H1 (cell line): ENCODE measurements around the gene PDZRN3. TPM values are rescaled to one million over a fixed set of nuclear protein-coding genes. Genes with fewer than 3 reads are reported as not detected.

Experiments used
- CTCF ChIA-PET: fragments of 300-600 bp; sonication (Branson Sonifier 250); formaldehyde crosslinking; loops from one replicate; lab custom pipeline; 2021; ENCODE audit not compliant: partially characterized antibody; lab: Charles Lee
- POLR2A ChIA-PET: fragments of 300-600 bp; sonication (Branson Sonifier 250); formaldehyde crosslinking; loops from one replicate; lab custom pipeline; 2021; ENCODE audit warnings: inconsistent platforms; ENCODE audit not compliant: partially characterized antibody; lab: Charles Lee
- DNase-seq, 2 experiments: peaks; one replicate each; pipeline versions ENCODE4 v3.0.0 to v3.0.0-alpha.2; 2010 to 2022; ENCODE audit warnings: low spot score in 2 of 2, low read depth in 1 of 2, mixed read lengths in 1 of 2
- FAIRE-seq: peaks from 2 replicates; lab custom pipeline; 2011; peaks lifted over from hg19 to GRCh38; lab: Jason Lieb, UNC
- H2AFZ ChIP-seq: 2 replicates; pipeline ENCODE4 v1.8.1; 2012; ENCODE audit warnings: low read length, inconsistent platforms
- H2AK5ac ChIP-seq: 2 replicates; pipeline ENCODE4 v1.6.1; 2013; ENCODE audit warnings: low read depth, low read length
- H2BK120ac ChIP-seq: replicated peaks from 2 replicates; pipeline ENCODE3; 2013; ENCODE audit warnings: low read depth, low read length, inconsistent platforms
- H2BK12ac ChIP-seq: 2 replicates; pipeline ENCODE4 v1.6.1; 2013; ENCODE audit warnings: low read depth, low read length
- H2BK15ac ChIP-seq: 2 replicates; pipeline ENCODE4 v1.6.1; 2013; ENCODE audit warnings: low read length
- H2BK20ac ChIP-seq: 2 replicates; pipeline ENCODE4 v1.6.1; 2013; ENCODE audit warnings: low read length
- H2BK5ac ChIP-seq: 2 replicates; pipeline ENCODE4 v1.6.1; 2013; ENCODE audit warnings: low read depth, low read length
- H3K14ac ChIP-seq: 2 replicates; pipeline ENCODE4 v1.6.1; 2013; ENCODE audit warnings: inconsistent platforms; ENCODE audit not compliant: insufficient read length
- H3K18ac ChIP-seq: 2 replicates; pipeline ENCODE4 v1.6.1; 2013; ENCODE audit warnings: low read length; ENCODE audit errors: extremely low read depth
- H3K23ac ChIP-seq: 2 replicates; pipeline ENCODE4 v1.6.1; 2013; ENCODE audit warnings: inconsistent platforms; ENCODE audit not compliant: insufficient read length
- H3K23me2 ChIP-seq: 2 replicates; pipeline ENCODE4 v1.6.1; 2013; ENCODE audit warnings: low read depth, low read length
- H3K27ac ChIP-seq: 2 replicates; pipeline ENCODE4 v1.6.1; 2011; ENCODE audit warnings: low read depth, low read length, inconsistent platforms
- H3K27me3 ChIP-seq, 4 experiments: replicated peaks in 1 of 4; 1 replicate in 1 of 4; 2 replicates in 3 of 4; pipeline versions ENCODE4 v1.6.1 to v1.8.1; 2011 to 2013; ENCODE audit warnings: low read length in 3 of 4, mild to moderate bottlenecking in 3 of 4, inconsistent platforms in 2 of 4, mixed read lengths in 2 of 4, moderate library complexity in 1 of 4; ENCODE audit not compliant: control insufficient read depth in 3 of 4, insufficient read depth in 3 of 4; ENCODE audit errors: extremely low read depth in 1 of 4
- H3K36me3 ChIP-seq, 4 experiments: 2 replicates each; pipeline versions ENCODE4 v1.6.1 to v1.8.1; 2011 to 2013; ENCODE audit warnings: mild to moderate bottlenecking in 4 of 4, low read length in 3 of 4, moderate library complexity in 2 of 4, control low read depth in 1 of 4, inconsistent platforms in 1 of 4; ENCODE audit not compliant: insufficient read depth in 4 of 4, control insufficient read depth in 2 of 4
- H3K4ac ChIP-seq: replicated peaks from 2 replicates; pipeline ENCODE3; 2013; ENCODE audit warnings: low read length, low read depth, mixed read lengths, inconsistent platforms; ENCODE audit not compliant: insufficient read length
- H3K4me1 ChIP-seq, 4 experiments: replicated peaks in 1 of 4; 1 replicate in 1 of 4; 2 replicates in 3 of 4; pipeline versions ENCODE4 v1.6.1 to v1.8.1; 2011 to 2013; ENCODE audit warnings: low read length in 3 of 4, inconsistent platforms in 2 of 4, mixed read lengths in 1 of 4; ENCODE audit not compliant: insufficient read depth in 4 of 4, control insufficient read depth in 3 of 4
- H3K4me2 ChIP-seq, 2 experiments: 2 replicates each; pipeline versions ENCODE4 v1.6.1 to v1.8.1; 2011 to 2013; ENCODE audit warnings: low read depth in 2 of 2, low read length in 2 of 2, control low read depth in 1 of 2, inconsistent platforms in 1 of 2, mild to moderate bottlenecking in 1 of 2; ENCODE audit not compliant: insufficient read depth in 1 of 2
- H3K4me3 ChIP-seq, 4 experiments: fragments of 200-600, 300-600 bp in 1 of 4; sonication (generic), shearing (Covaris generic), sonication (Bioruptor Twin) in 1 of 4; 2 replicates each; pipeline versions ENCODE4 v1.5.1 to v1.8.1; 2011 to 2016; ENCODE audit warnings: low read length in 4 of 4, low read depth in 3 of 4, control low read depth in 2 of 4, inconsistent platforms in 2 of 4, mild to moderate bottlenecking in 2 of 4, mixed read lengths in 1 of 4, moderate library complexity in 1 of 4; ENCODE audit not compliant: insufficient read depth in 2 of 4; ENCODE audit errors: extremely low read depth in 1 of 4
- H3K56ac ChIP-seq: replicated peaks from 2 replicates; pipeline ENCODE3; 2013; ENCODE audit warnings: low read depth, mild to moderate bottlenecking, mixed read lengths, low read length, inconsistent platforms; ENCODE audit not compliant: insufficient read length
- H3K79me1 ChIP-seq: 2 replicates; pipeline ENCODE4 v1.6.1; 2013; ENCODE audit warnings: low read depth, low read length, control low read depth
- H3K79me2 ChIP-seq, 2 experiments: 2 replicates each; pipeline versions ENCODE4 v1.6.1 to v1.8.1; 2012 to 2013; ENCODE audit warnings: low read length in 2 of 2, mild to moderate bottlenecking in 2 of 2, inconsistent platforms in 1 of 2; ENCODE audit not compliant: insufficient read depth in 2 of 2, control insufficient read depth in 1 of 2
- H3K9ac ChIP-seq, 4 experiments: replicated peaks in 1 of 4; 1 replicate in 1 of 4; 2 replicates in 3 of 4; pipeline versions ENCODE4 v1.6.1 to v1.8.1; 2011 to 2013; ENCODE audit warnings: low read depth in 3 of 4, low read length in 3 of 4, control low read depth in 2 of 4, mild to moderate bottlenecking in 2 of 4, moderate library complexity in 2 of 4, inconsistent platforms in 1 of 4; ENCODE audit errors: extremely low read depth in 1 of 4
- H3K9me3 ChIP-seq, 2 experiments: 2 replicates each; pipeline versions ENCODE4 v1.6.1 to v1.8.1; 2012 to 2013; ENCODE audit warnings: mild to moderate bottlenecking in 2 of 2, moderate library complexity in 2 of 2, control low read depth in 1 of 2, inconsistent platforms in 1 of 2, low read depth in 1 of 2, low read length in 1 of 2, mixed read lengths in 1 of 2; ENCODE audit not compliant: insufficient read depth in 2 of 2
- H4K20me1 ChIP-seq, 2 experiments: replicated peaks in 1 of 2; 2 replicates each; pipeline versions ENCODE3 to v1.8.1; 2011 to 2013; ENCODE audit warnings: inconsistent platforms in 2 of 2, low read length in 2 of 2, mild to moderate bottlenecking in 1 of 2; ENCODE audit not compliant: insufficient read depth in 2 of 2, control insufficient read depth in 1 of 2
- H4K5ac ChIP-seq: 2 replicates; pipeline ENCODE4 v1.6.1; 2013; ENCODE audit warnings: low read length, low read depth, mixed read lengths, inconsistent platforms; ENCODE audit not compliant: insufficient read length
- H4K8ac ChIP-seq: 2 replicates; pipeline ENCODE4 v1.8.0; 2013; ENCODE audit warnings: mild to moderate bottlenecking, moderate library complexity, low read length, inconsistent platforms; ENCODE audit not compliant: insufficient read depth; ENCODE audit errors: extremely low read depth
- H4K91ac ChIP-seq: replicated peaks from 2 replicates; pipeline ENCODE3; 2013; ENCODE audit warnings: low read length, mixed read lengths, inconsistent platforms; ENCODE audit not compliant: insufficient read length
- EGR1 ChIP-seq: IDR thresholded peaks from 2 replicates; pipeline ENCODE4 v1.6.1; 2011; ENCODE audit warnings: low read depth, low read length, borderline replicate concordance
- NRF1 ChIP-seq: IDR thresholded peaks from 2 replicates; pipeline ENCODE4 v1.6.1; 2011; ENCODE audit warnings: mild to moderate bottlenecking, low read depth, low read length, improper control_type of control experiment
- POLR2AphosphoS5 ChIP-seq: IDR thresholded peaks from 2 replicates; pipeline ENCODE4 v1.6.1; 2011; ENCODE audit warnings: low read depth, low read length
- SAP30 ChIP-seq: fragments of 300-600 bp; sonication (generic); IDR thresholded peaks from 2 replicates; pipeline ENCODE4 v1.7.1; 2012; ENCODE audit warnings: low read length, moderate library complexity, mild to moderate bottlenecking, inconsistent platforms; ENCODE audit not compliant: insufficient read depth, insufficient replicate concordance
- WGBS, 2 experiments: shearing (Covaris generic) in 1 of 2; methylation state at CpG; one replicate each; pipeline versions ENCODE4 v1.1.6 to v1.1.7; 2013 to 2015; ENCODE audit warnings: low lambda C conversion rate in 2 of 2, mixed read lengths in 2 of 2, inconsistent platforms in 1 of 2, low coverage in 1 of 2, missing lambda C conversion rate in 1 of 2; ENCODE audit not compliant: insufficient replicate concordance in 2 of 2, insufficient coverage in 1 of 2, insufficient read length in 1 of 2; ENCODE audit errors: extremely low coverage in 1 of 2, missing lambda C conversion rate in 1 of 2; 5-methylcytosine and 5-hydroxymethylcytosine counted together
- polyA plus RNA-seq, 7 experiments: library from polyadenylated mRNA; depleted of rRNA in 3 of 7; stranded (reverse) in 5 of 7; unstranded in 2 of 7; fragments of >200 nt in 5 of 7; fragments of 200-250 nt in 2 of 7; gene quantifications; 1 replicate in 5 of 7; 2 replicates in 1 of 7; 4 replicates in 1 of 7; pipeline versions ENCODE4 v1.2.1 to v1.2.3, GENCODE V29; 2011 to 2013; ENCODE audit warnings: missing spikeins in 2 of 7, mixed read lengths in 2 of 7
- total RNA-seq: library from RNA; stranded (reverse); fragmentation: NEBNext Ultra II Directional; extraction: Animal tissue kit (Norgen Biotek cat#: 25700); gene quantifications from 2 replicates; pipeline ENCODE4 v1.2.1, GENCODE V29; 2021

PDZRN3 gene
- total and polyA plus RNA-seq, 2 of the 8 experiments (the other 6 are each of a cell fraction or from before 2014, with no cell fraction given) = 4.2 to 20.5 TPM

DNA sequence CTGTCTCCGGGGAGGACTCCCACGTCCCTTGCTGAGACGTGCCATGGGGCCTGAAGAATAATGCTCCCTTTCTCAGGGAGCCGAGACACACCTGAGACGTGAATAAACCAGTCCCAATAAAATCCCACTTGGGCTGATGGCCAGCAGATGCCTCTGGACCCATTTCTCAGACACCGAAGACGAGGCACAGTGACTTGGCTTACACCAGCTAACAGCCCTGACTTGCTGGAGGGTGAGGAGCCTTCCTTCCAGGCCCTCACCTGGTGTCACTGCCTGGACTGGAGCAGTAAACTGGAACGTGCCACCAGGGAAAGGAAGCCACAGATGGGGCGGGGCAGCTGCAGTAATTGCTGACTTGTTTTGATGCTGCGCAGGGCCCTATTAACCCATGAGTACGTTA, 189.7 kb downstream of the PDZRN3 start:
- Histone ChIP-seq H2BK20ac (no peak overlapping the region), H3K4ac (no peak overlapping the region), H3K56ac (no peak overlapping the region), H3K23me2 (no peaks in the 10 kb centered on the region), H2BK5ac (no peak overlapping the region), H3K79me2 (no peaks in the 10 kb centered on the region; a peak in 1 of 4 replicates), H3K9ac (no peak overlapping the region), H3K14ac (no peak overlapping the region), H4K20me1 (no peaks in the 10 kb centered on the region), H3K23ac (no peak overlapping the region), H4K91ac (no peak overlapping the region), H4K8ac (no peak overlapping the region; the same call in 1 of the 2 replicates), H3K27ac (no peak overlapping the region)
- FAIRE-seq = no peak
- TF ChIP-seq NRF1 = no peak
- TF ChIP-seq SAP30 = no peak
- TF ChIP-seq POLR2AphosphoS5 = no peak
- no peak for TF ChIP-seq EGR1
- TF ChIP-seq, all 59 proteins: peak for 0
- H3K18ac ChIP-seq = no peak overlapping the region
- H3K36me3 ChIP-seq = no peaks in the 10 kb centered on the region
- no peak overlapping the region for H3K4me2 ChIP-seq
- ChIA-PET CTCF (interaction anchor here (0.6 to 2.4 kb wide), 7 partner anchors 9 to 190 kb away, joined by 3 to 10 read pairs (median 5); no protein-coding TSS in a partner anchor), POLR2A (no interaction called here)
- no peak overlapping the region for H4K5ac ChIP-seq
- no peak for DNase-seq
- no peak overlapping the region for H3K4me3 ChIP-seq
- H2BK12ac ChIP-seq = no peak overlapping the region
- no peak overlapping the region for H2AK5ac ChIP-seq
- WGBS, 2 experiments = 92% methylated on average over 11 of the region's 11 CpGs; no CpG with 5 or more reads in 1 of the 2 experiments
- no peak overlapping the region for H2BK120ac ChIP-seq
- no peak overlapping the region for H2BK15ac ChIP-seq
- peaks cover 2% of the 10 kb centered on the region for H3K79me1 ChIP-seq
- no peaks in the 10 kb centered on the region for H3K9me3 ChIP-seq
- no peak overlapping the region for H2AFZ ChIP-seq
- H3K27me3 ChIP-seq = no peaks in the 10 kb centered on the region
- H3K4me1 ChIP-seq = peaks cover 0 to 10% (median 3%) of the 10 kb centered on the region in 4 experiments; a peak in 4 of 7 replicates
